Osteoblast (primary cell): ENCODE measurements around the gene TARP.

ENCODE experiments used
- DNase-seq: peaks from one replicate; pipeline ENCODE4 v3.0.0; 2011; ENCODE audit warnings: low spot score, mixed read lengths; ENCODE audit not compliant: insufficient read length; ENCODE audit errors: missing footprints
- H2AFZ ChIP-seq: 2 replicates; pipeline ENCODE4 v1.6.0; 2011; ENCODE audit warnings: mild to moderate bottlenecking, low read length
- H3K27ac ChIP-seq: 2 replicates; pipeline ENCODE4 v1.5.1; 2011; ENCODE audit warnings: mild to moderate bottlenecking, low read depth, low read length, moderate library complexity
- H3K27me3 ChIP-seq: 2 replicates; pipeline ENCODE4 v1.6.0; 2012; ENCODE audit warnings: mild to moderate bottlenecking, control low read depth, inconsistent platforms, low read length, moderate library complexity; ENCODE audit not compliant: insufficient read depth
- H3K36me3 ChIP-seq: 2 replicates; pipeline ENCODE4 v1.5.1; 2011; ENCODE audit warnings: mild to moderate bottlenecking, low read length, control low read depth, moderate library complexity; ENCODE audit not compliant: insufficient read depth
- H3K4me1 ChIP-seq: 2 replicates; pipeline ENCODE4 v1.5.1; 2011; ENCODE audit warnings: mild to moderate bottlenecking, low read length, control low read depth, moderate library complexity; ENCODE audit not compliant: insufficient read depth
- H3K4me2 ChIP-seq: 2 replicates; pipeline ENCODE4 v1.6.0; 2011; ENCODE audit warnings: mild to moderate bottlenecking, low read length; ENCODE audit not compliant: insufficient read depth
- H3K4me3 ChIP-seq: fragments of 200-600 bp; sonication (generic); 3 replicates; pipeline ENCODE4 v1.5.1; 2012; ENCODE audit warnings: mild to moderate bottlenecking, low read length, inconsistent platforms; ENCODE audit not compliant: insufficient read depth
- H3K79me2 ChIP-seq: 2 replicates; pipeline ENCODE4 v1.6.0; 2012; ENCODE audit warnings: mild to moderate bottlenecking, low read length, control low read depth, inconsistent platforms; ENCODE audit not compliant: insufficient read depth
- H3K9me3 ChIP-seq: 2 replicates; pipeline ENCODE4 v1.5.1; 2011; ENCODE audit warnings: low read depth, low read length, control low read depth
- H4K20me1 ChIP-seq: 2 replicates; pipeline ENCODE4 v1.6.0; 2012; ENCODE audit warnings: mild to moderate bottlenecking, low read length, control low read depth; ENCODE audit not compliant: insufficient read depth
- CTCF ChIP-seq: IDR thresholded peaks from 2 replicates; pipeline ENCODE4 v1.5.1; 2011; ENCODE audit warnings: mild to moderate bottlenecking, low read depth, low read length, moderate library complexity; ENCODE audit errors: extremely low read depth

The TARP gene

GRCh38 chr7:38284553-38284952 lies 11.1 kb upstream of the TARP start:
- no peaks in the 10 kb centered on the region for H3K36me3 ChIP-seq
- H3K79me2 ChIP-seq: no peaks in the 10 kb centered on the region
- H3K9me3 ChIP-seq: no peaks in the 10 kb centered on the region
- H3K4me3 ChIP-seq: no peak overlapping the region
- peaks cover 6% of the 10 kb centered on the region for H3K27me3 ChIP-seq
- no peak for TF ChIP-seq CTCF
- H3K27ac ChIP-seq: no peak overlapping the region
- peak overlapping the region; percentile 9 for H2AFZ ChIP-seq
- no peak overlapping the region for H3K4me2 ChIP-seq
- no peaks in the 10 kb centered on the region for H3K4me1 ChIP-seq
- no peaks in the 10 kb centered on the region for H4K20me1 ChIP-seq
- no peak for DNase-seq

GRCh38 chr7:38283809-38284208 lies 10.4 kb upstream of the TARP start:
- Histone ChIP-seq H3K27ac (no peak overlapping the region), H2AFZ (no peak overlapping the region), H3K9me3 (no peaks in the 10 kb centered on the region), H3K36me3 (no peaks in the 10 kb centered on the region), H3K79me2 (no peaks in the 10 kb centered on the region), H3K27me3 (peaks cover 6% of the 10 kb centered on the region), H4K20me1 (no peaks in the 10 kb centered on the region), H3K4me1 (no peaks in the 10 kb centered on the region), H3K4me3 (no peak overlapping the region), H3K4me2 (no peak overlapping the region)
- no peak for DNase-seq
- TF ChIP-seq CTCF: no peak

GRCh38 chr7:38283107-38283506 lies 9.7 kb upstream of the TARP start:
- H3K27me3 ChIP-seq: peaks cover 6% of the 10 kb centered on the region
- no peak overlapping the region for H3K4me3 ChIP-seq
- no peaks in the 10 kb centered on the region for H3K79me2 ChIP-seq
- no peak overlapping the region for H2AFZ ChIP-seq
- no peak overlapping the region for H3K4me2 ChIP-seq
- H3K36me3 ChIP-seq: no peaks in the 10 kb centered on the region
- no peak for TF ChIP-seq CTCF
- no peak for DNase-seq
- no peaks in the 10 kb centered on the region for H4K20me1 ChIP-seq
- H3K4me1 ChIP-seq: no peaks in the 10 kb centered on the region
- H3K9me3 ChIP-seq: no peaks in the 10 kb centered on the region
- no peak overlapping the region for H3K27ac ChIP-seq

- peaks cover 6% of the 10 kb centered on the region for H3K27me3 ChIP-seq
- no peak overlapping the region for H2AFZ ChIP-seq
- no peaks in the 10 kb centered on the region for H3K9me3 ChIP-seq
- no peak for DNase-seq
- H3K36me3 ChIP-seq: no peaks in the 10 kb centered on the region
- H3K4me2 ChIP-seq: no peak overlapping the region
- no peak for TF ChIP-seq CTCF
- H3K4me1 ChIP-seq: no peaks in the 10 kb centered on the region
- H3K27ac ChIP-seq: no peak overlapping the region
- no peaks in the 10 kb centered on the region for H4K20me1 ChIP-seq
- no peaks in the 10 kb centered on the region for H3K79me2 ChIP-seq
- no peak overlapping the region for H3K4me3 ChIP-seq
These were observed 8.6 kb upstream of the TARP start for GRCh38 chr7:38282081-38282480.
